K562 (cell line): ENCODE results near the gene PPM1H.

ENCODE experiments used
- JUN ChIP-seq, 2 experiments: sonication (generic) in 1 of 2; formaldehyde crosslinking in 1 of 2; IDR thresholded peaks; 2 replicates each; pipeline versions ENCODE4 v1.6.1 to v1.8.0; 2012 to 2022; ENCODE audit warnings: borderline replicate concordance in 2 of 2, mild to moderate bottlenecking in 2 of 2, improper control_type of control experiment in 1 of 2, low read depth in 1 of 2, low read length in 1 of 2, missing genetic modification reagents in 1 of 2
- POLR2A ChIP-seq: fragments of 450-650 bp; conservative IDR thresholded peaks from 2 replicates; pipeline ENCODE4 v1.6.1; 2016
- SAFB ChIP-seq: fragments of 200-400 bp; formaldehyde crosslinking; IDR thresholded peaks from 2 replicates; pipeline ENCODE4 v1.6.1; 2017; ENCODE audit warnings: low read depth, low read length, borderline replicate concordance
- SMC3 ChIP-seq: conservative IDR thresholded peaks from 2 replicates; pipeline ENCODE4 v1.6.1; 2011; ENCODE audit warnings: low read depth, low read length, improper control_type of control experiment; ENCODE audit not compliant: insufficient read depth
- ZBTB8A ChIP-seq: fragments of 450-650 bp; IDR thresholded peaks from 2 replicates; pipeline ENCODE4 v1.6.1; 2018; ENCODE audit warnings: mild to moderate bottlenecking, moderate library complexity; ENCODE audit not compliant: partially characterized antibody
- ZEB2 ChIP-seq: fragments of 450-650 bp; IDR thresholded peaks from 2 replicates; pipeline ENCODE4 v1.6.1; 2016
- TF ChIP-seq, protein P1 (sequence below): sonication (generic); formaldehyde crosslinking; IDR thresholded peaks from 2 replicates; pipeline ENCODE4 v1.8.1; 2023; ENCODE audit warnings: mild to moderate bottlenecking, missing genetic modification reagents

DNA sequence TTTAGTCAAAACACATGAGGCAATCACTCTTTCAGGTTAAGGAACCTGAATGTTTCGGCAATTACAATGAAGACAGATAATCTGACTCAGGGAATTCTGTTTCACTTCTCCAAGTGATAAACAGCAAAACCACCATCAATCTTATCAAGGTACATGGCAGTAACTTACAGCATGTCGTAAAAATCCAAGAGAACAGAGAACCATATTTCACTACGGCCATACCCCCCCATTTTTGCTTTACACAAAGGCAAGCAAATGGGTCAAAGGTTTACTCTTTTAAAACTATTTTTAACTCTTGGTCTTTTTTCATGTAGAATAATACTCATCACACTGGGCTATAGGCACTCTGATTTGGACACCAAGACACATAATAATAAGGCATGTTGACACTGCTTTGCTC is 102.4 kb downstream of the PPM1H start:
- TF ChIP-seq ZEB2 = no peak
- no peak for TF ChIP-seq JUN (IDR thresholded peaks at IDR 0.05; ENCODE audit: borderline replicate concordance, low read depth, low read length)
- TF ChIP-seq JUN (CRISPR knock-in tag; IDR thresholded peaks at IDR 0.05; ENCODE audit: borderline replicate concordance) = no peak
- TF ChIP-seq SAFB = no peak
- TF ChIP-seq POLR2A = no peak
- TF ChIP-seq SMC3 = no peak
- TF ChIP-seq, protein P1, sequence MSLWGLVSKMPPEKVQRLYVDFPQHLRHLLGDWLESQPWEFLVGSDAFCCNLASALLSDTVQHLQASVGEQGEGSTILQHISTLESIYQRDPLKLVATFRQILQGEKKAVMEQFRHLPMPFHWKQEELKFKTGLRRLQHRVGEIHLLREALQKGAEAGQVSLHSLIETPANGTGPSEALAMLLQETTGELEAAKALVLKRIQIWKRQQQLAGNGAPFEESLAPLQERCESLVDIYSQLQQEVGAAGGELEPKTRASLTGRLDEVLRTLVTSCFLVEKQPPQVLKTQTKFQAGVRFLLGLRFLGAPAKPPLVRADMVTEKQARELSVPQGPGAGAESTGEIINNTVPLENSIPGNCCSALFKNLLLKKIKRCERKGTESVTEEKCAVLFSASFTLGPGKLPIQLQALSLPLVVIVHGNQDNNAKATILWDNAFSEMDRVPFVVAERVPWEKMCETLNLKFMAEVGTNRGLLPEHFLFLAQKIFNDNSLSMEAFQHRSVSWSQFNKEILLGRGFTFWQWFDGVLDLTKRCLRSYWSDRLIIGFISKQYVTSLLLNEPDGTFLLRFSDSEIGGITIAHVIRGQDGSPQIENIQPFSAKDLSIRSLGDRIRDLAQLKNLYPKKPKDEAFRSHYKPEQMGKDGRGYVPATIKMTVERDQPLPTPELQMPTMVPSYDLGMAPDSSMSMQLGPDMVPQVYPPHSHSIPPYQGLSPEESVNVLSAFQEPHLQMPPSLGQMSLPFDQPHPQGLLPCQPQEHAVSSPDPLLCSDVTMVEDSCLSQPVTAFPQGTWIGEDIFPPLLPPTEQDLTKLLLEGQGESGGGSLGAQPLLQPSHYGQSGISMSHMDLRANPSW = no peak
- TF ChIP-seq ZBTB8A = no peak
